Calu3 (cell line): Measurements from ENCODE around the gene PCDHGB7. TPM values are rescaled to one million over a fixed set of nuclear protein-coding genes. Genes with fewer than 3 reads are reported as not detected.
"Not testable (repeated sequence)": the region's sequence is repeated elsewhere in the genome, so short reads cannot be mapped to it uniquely, and the experiment has no call there.

Source experiments
- BruUV-seq: library from RNA; stranded (reverse); fragments of 400-500 nt; replicated peaks from 2 replicates; lab custom pipeline; 2021; lab: Mats Ljungman, UMichigan
- CTCF ChIA-PET: fragments of 300-600 bp; sonication (Branson Sonifier 250); formaldehyde crosslinking; loops from one replicate; lab custom pipeline; 2022; ENCODE audit warnings: antibody characterized with exemption; lab: Charles Lee
- DNase-seq: peaks from one replicate; pipeline ENCODE4 v3.0.0; 2022
- H3K27ac Mint-ChIP-seq: one replicate; pipeline ENCODE4 v1.8.0; 2022; ENCODE audit warnings: mixed read lengths; ENCODE audit not compliant: unreplicated experiment
- H3K27me3 Mint-ChIP-seq: one replicate; pipeline ENCODE4 v1.8.0; 2022; ENCODE audit warnings: mixed read lengths; ENCODE audit not compliant: unreplicated experiment
- H3K36me3 Mint-ChIP-seq: one replicate; pipeline ENCODE4 v1.8.0; 2022; ENCODE audit warnings: mild to moderate bottlenecking, moderate library complexity, mixed read lengths; ENCODE audit not compliant: insufficient read depth, unreplicated experiment
- H3K4me1 Mint-ChIP-seq: one replicate; pipeline ENCODE4 v1.8.0; 2022; ENCODE audit warnings: mild to moderate bottlenecking, low read depth, mixed read lengths; ENCODE audit not compliant: unreplicated experiment
- H3K4me3 Mint-ChIP-seq: one replicate; pipeline ENCODE4 v1.8.0; 2022; ENCODE audit warnings: mild to moderate bottlenecking, low read depth, moderate library complexity, mixed read lengths; ENCODE audit not compliant: unreplicated experiment
- H3K9me3 Mint-ChIP-seq: one replicate; pipeline ENCODE4 v1.8.0; 2022; ENCODE audit warnings: low read depth, mixed read lengths; ENCODE audit not compliant: unreplicated experiment
- CTCF ChIP-seq: fragments of 200-600 bp; IDR thresholded peaks from one replicate; pipeline ENCODE4 v1.8.0; 2022; ENCODE audit warnings: antibody characterized with exemption; ENCODE audit not compliant: unreplicated experiment
- intact Hi-C: fragments of 100-400 bp; cut with micrococcal nuclease; formaldehyde crosslinking; loops from one replicate; pipeline ENCODE4 v1.10.0; 2022; ENCODE audit not compliant: unreplicated experiment
- total RNA-seq: library from RNA; stranded (reverse); gene quantifications from 2 replicates; pipeline ENCODE4 v1.2.3, GENCODE V29; 2022

PCDHGB7 gene
- total RNA-seq, 1 experiment from 2014 or later = 13.6 TPM

- DNase-seq = no peak
- CTCF ChIA-PET = interaction anchor here (1.0 to 1.9 kb wide), 9 partner anchors 72 to 617 kb away, joined by 3 to 22 read pairs (median 5); partner anchors contain the start of genes PCDHA1 and PCDHGC3
- TF ChIP-seq CTCF = no peak
- Mint-ChIP-seq H3K27ac (no peak overlapping the region), H3K9me3 (peaks cover 11% of the 10 kb centered on the region), H3K4me3 (peak overlapping the region; percentile 95), H3K4me1 (peaks cover 22% of the 10 kb centered on the region), H3K27me3 (no peaks in the 10 kb centered on the region), H3K36me3 (peaks cover 38% of the 10 kb centered on the region)
- no TSS peak for BruUV-seq
- intact Hi-C loops = loop anchor here (2.0 to 5.0 kb wide), 2 partner anchors 74 to 181 kb away; partner anchors contain the start of genes PCDHB14 and PCDHGC3
Measured at GRCh38 chr5:141403387-141403786, 14.1 kb upstream of the PCDHGB7 start.

- TF ChIP-seq CTCF = peak; percentile 71
- Mint-ChIP-seq H3K27ac (peak within 1 kb of the TSS; percentile 57), H3K4me3 (peak within 1 kb of the TSS; percentile 75), H3K9me3 (peaks cover 14% of the 10 kb centered on the region), H3K4me1 (peaks cover 38% of the 10 kb centered on the region), H3K36me3 (peaks cover 34% of the 10 kb centered on the region)
- BruUV-seq, H3K27me3 Mint-ChIP-seq, intact Hi-C loops: not testable (repeated sequence)
- CTCF ChIA-PET = interaction anchor here (0.8 to 2.9 kb wide), 10 partner anchors 10 to 211 kb away, joined by 3 to 20 read pairs (median 7); partner anchors contain the start of genes DIAPH1, PCDHB14, PCDHGB7 and PCDHGC3
- peak; percentile 79 for DNase-seq
Measured at GRCh38 chr5:141407790-141408505, 9.5 kb upstream of the PCDHGB7 start, which contains the start of gene PCDHGB6. Gene PCDHGB6, plus strand, starts transcription at chr5:141408021. Its CDS starts 182 bp downstream, at chr5:141408203.

- no peak for DNase-seq
- no peak overlapping the region for H3K27ac Mint-ChIP-seq
- intact Hi-C loops = no loop called here
- peaks cover 37% of the 10 kb centered on the region for H3K4me1 Mint-ChIP-seq
- no TSS peak for BruUV-seq
- CTCF ChIA-PET = no interaction called here
- peaks cover 28% of the 10 kb centered on the region for H3K36me3 Mint-ChIP-seq
- H3K27me3 Mint-ChIP-seq = no peaks in the 10 kb centered on the region
- TF ChIP-seq CTCF = no peak
- H3K9me3 Mint-ChIP-seq = peaks cover 22% of the 10 kb centered on the region
- peak overlapping the region; percentile 6 for H3K4me3 Mint-ChIP-seq
Measured at GRCh38 chr5:141409598-141410306, 7.7 kb upstream of the PCDHGB7 start.

GRCh38 chr5:141411575-141411974 is 5.9 kb upstream of the PCDHGB7 start:
- peaks cover 16% of the 10 kb centered on the region for H3K9me3 Mint-ChIP-seq
- BruUV-seq = no TSS peak
- no peak for TF ChIP-seq CTCF
- no peak overlapping the region for H3K4me3 Mint-ChIP-seq
- no peak for DNase-seq
- CTCF ChIA-PET = no interaction called here
- H3K27ac Mint-ChIP-seq = no peak overlapping the region
- H3K36me3 Mint-ChIP-seq = peaks cover 27% of the 10 kb centered on the region
- H3K27me3 Mint-ChIP-seq = no peaks in the 10 kb centered on the region
- intact Hi-C loops = no loop called here
- peaks cover 21% of the 10 kb centered on the region for H3K4me1 Mint-ChIP-seq
